SK-N-SH (cell line): ENCODE measurements around the gene SLC45A3.

Experiments
- CTCF ChIP-seq: fragments of 200-600 bp; sonication (generic); IDR thresholded peaks from 2 replicates; pipeline ENCODE4 v1.6.1; 2017; ENCODE audit warnings: antibody characterized with exemption, mild to moderate bottlenecking, moderate library complexity
- MXI1 ChIP-seq: IDR thresholded peaks from 2 replicates; pipeline ENCODE4 v1.6.1; 2012; ENCODE audit warnings: mild to moderate bottlenecking, low read depth, low read length, improper control_type of control experiment

DNA sequence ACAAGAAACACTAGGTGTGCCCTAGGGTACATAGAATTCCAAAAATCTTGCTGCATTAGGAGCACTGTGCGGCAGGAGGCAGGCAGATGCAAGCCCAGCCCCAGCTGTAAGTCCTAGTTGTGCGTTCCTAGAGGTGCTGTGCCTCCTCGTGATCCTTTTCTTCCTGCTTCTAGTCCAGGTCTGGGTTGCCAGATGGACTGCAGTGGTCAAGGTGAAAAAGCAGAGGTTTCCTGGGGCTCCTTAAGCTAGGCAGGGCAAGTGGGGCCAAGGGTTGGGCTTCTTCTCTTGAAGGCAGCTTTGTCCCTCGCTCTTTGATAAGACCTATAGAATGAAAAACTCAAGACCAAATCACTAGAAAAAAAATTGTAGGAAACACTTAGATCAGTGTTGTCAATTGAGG is 21.6 kb upstream of the SLC45A3 start:
- TF ChIP-seq CTCF, result no peak
- no peak for TF ChIP-seq MXI1
